Thyroid gland (tissue), 4 donors: ENCODE data around the gene OR5J2.

Source experiments
- CTCF ChIP-seq, 6 experiments: fragments of 200-600 bp in 3 of 6; fragments of 450-650 bp in 3 of 6; sonication (generic) in 3 of 6; IDR thresholded peaks; one replicate each; pipeline ENCODE4 v1.5.1; 2016 to 2019; ENCODE audit warnings: antibody characterized with exemption in 6 of 6, mild to moderate bottlenecking in 2 of 6, inconsistent platforms in 1 of 6, moderate library complexity in 1 of 6
- POLR2A ChIP-seq, 2 donors: fragments of 450-650 bp; IDR thresholded peaks; one replicate each; pipeline ENCODE4 v1.6.1; 2017; ENCODE audit warnings: antibody characterized with exemption in 2 of 2, mild to moderate bottlenecking in 2 of 2, moderate library complexity in 1 of 2

DNA sequence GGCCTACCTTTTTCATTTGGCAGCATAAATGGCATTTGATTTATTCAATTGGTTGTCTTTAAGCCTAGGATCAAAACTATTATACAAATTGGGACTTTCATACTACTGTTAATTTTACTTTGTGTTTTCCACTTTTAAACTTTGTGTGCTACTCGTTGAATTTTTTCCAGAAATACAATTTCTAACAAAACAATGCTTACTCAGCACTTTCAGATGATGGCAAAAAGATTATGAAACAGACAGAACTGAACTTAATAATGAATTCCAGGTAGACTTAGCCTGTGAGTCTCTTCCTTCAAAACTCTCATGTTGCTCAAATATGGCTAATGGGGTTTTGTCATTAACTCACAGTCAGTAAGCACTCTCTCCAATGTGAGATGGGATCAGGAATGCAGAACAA, 31.4 kb downstream of the OR5J2 start:
- TF ChIP-seq POLR2A (IDR thresholded peaks at IDR 0.05), result no peak
- TF ChIP-seq CTCF (IDR thresholded peaks at IDR 0.05), result no peak
